EL (cell line): ENCODE measurements around the gene IQSEC3.
"Not testable (repeated sequence)": the region's sequence is repeated elsewhere in the genome, so short reads cannot be mapped to it uniquely, and the experiment has no call there.

ENCODE experiments used
- DNase-seq: peaks from one replicate; pipeline ENCODE4 v3.0.0-alpha.2; 2016

IQSEC3 gene

DNA sequence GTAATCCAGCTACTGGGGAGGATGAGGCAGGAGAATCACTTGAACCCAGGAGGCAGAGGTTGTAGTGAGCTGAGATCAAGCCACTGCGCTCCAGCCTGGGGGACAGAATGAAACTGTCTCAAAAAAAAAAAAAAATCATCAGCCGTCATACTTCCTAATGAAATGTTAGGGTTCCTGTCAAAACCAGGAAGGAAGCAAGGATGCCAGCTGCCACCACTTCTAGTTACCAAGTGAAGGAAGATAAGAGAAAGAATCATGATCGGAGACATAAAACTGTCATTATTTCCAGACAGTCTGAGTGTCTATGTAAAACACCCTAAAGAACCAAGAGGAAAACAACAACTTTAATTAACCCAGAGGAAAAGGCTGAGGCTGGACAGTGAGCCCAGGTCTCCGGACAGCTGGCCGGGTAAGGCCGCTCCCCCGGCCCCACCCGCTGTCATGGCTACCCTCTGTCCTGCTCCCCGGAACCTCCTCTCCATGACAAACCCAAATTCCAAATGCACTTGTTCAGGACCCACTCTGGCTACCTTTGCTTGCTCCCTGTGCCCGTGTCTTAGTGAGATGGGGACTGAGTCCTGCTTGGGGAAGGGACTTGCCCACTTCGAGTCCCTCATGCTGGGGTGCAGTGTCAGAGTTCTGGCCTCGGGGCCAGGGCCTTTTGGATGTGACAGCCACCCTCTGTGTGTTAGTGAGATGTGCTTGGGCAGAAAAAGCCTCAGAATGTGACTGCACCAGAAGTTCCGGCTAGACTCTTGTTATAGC, 118.4 kb downstream of the IQSEC3 start:
- no peak for DNase-seq

DNA sequence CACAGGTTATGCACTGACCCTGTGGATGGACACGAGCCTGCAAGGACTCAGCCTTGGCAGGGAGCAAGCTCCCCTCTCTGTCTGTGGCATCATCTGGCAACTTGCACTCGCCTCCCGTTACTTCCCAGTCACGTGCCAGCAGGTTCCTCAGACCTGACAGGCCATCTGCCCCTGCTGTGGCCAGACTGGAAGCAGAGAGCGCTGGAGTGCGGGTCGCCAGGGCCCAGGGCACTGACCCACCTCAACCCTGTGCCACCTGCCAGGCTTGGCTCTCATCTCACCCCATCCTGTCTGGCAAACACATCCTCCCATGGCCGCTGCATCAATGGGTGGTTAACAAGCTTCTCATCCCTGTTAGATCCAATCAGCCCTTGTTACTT, 119.0 kb downstream of the IQSEC3 start:
- no peak for DNase-seq

DNA sequence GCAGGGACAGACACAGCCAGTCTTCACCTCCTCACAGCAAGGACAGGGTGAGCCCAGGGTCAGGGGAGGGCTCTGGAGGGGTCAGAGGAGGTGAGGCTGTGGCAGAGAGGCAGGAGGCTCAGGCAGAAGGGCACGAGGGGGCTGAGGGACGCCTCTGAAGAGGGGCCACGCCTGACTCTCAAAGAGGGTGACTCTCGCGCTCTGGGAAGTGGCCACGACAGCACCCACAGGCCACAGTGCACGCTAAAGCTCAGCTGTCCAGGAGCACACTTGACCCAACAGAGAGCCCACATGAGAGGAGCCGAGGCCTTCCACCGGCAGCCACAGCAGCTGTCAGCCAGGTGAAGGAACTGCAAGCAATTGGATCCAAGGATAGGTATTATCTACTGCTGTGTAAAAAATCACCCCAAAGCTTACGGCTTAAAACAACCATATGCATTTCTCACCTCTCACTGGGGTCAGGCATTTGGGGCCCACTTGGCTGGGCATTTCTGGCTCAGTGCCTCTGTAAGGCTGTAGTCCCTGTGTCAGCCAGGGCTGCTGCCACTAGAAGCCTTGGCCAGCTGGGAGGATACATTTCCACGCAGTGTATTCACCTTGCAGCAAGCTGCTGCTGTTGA, 119.5 kb downstream of the IQSEC3 start:
- no peak for DNase-seq

DNA sequence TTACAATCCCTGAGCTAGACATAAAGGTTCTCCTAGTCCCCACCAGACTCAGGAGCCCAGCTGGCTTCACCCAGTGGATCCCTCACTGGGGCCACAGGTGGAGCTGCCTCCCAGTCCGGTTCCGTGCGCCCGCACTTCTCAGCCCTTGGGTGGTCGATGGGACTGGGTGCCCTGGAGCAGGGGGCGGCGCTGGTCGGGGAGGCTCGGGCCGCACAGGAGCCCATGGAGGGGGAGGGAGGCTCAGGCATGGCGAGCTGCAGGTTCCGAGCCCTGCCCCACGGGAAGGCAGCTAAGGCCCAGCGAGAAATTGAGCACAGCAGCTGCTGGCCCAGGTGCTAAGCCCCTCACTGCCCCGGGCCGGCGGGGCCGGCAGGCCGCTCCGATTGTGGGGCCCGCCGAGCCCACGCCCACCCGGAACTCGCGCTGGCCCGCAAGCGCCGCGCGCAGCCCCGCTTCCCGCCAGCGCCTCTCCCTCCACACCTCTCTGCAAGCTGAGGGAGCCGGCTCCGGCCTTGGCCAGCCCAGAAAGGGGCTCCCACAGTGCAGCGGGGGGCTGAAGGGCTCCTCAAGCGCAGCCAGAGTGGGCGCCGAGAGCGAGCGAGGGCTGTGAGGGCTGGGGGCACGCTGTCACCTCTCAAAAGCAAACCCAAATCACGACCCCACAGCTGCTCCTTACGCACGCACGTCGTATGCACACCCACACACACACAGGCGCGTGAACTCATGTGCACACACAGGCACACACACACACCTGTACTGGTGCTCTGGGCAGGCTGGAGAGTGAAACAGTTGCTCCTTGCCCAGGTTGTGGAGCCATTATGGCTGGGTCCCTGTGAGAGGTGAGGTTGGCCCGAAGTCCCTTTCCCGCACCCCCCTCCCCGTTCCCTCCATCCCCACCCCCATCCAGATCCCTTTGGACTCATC, 121.7 kb downstream of the IQSEC3 start:
- not testable (repeated sequence) for DNase-seq

DNA sequence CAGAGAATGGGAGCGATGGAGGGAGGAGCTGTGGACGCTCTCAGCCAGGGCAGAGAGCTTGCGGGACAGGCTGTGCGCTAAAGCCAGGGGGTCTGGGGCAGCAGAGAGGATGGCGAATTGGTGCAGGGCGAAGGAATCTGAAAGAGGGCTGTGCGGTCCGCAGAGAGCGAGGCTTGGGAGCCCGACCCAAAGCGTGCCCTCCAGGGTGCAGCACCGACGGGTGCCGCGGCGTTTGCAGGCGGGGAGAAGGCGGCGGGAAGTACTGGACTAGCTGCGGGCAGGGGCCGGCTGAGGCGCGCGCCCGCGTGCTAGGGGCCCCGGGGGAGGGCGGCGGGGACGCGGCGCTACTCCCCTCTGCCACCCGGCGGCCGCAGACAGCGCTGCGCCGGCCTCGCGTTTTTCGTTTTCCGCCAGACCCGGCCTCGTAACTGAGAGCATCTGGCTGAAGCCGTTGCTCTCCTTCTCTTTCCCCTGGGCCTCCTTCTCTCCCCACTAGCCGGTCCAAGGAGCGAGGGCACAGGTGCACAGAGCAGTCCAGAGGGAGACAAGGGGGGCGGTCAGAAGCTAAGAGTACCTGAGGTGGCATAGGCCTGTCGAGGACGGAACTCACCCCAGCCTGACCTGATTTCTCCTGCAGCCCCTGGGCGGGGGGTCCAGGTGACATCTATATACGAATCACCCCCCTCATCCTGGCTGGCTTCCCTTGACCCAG, 122.5 kb downstream of the IQSEC3 start:
- peak; percentile 64 for DNase-seq

DNA sequence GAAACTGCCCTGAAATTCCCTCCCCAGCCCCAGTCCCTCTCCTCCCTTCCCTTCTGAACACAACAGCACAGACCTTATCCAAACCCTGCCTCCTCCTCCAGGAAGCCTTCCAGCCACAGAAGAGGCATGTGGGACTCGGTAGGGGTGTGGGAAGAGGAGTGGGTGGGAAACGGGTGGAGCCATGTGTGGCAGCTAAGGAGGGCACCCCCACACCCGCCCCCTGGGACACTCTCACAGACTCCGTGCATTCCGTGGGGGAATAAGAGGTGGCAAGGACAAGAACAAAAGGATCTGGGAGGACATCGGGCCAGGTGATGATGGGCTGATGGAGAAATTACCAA, 123.0 kb downstream of the IQSEC3 start:
- DNase-seq: no peak

DNA sequence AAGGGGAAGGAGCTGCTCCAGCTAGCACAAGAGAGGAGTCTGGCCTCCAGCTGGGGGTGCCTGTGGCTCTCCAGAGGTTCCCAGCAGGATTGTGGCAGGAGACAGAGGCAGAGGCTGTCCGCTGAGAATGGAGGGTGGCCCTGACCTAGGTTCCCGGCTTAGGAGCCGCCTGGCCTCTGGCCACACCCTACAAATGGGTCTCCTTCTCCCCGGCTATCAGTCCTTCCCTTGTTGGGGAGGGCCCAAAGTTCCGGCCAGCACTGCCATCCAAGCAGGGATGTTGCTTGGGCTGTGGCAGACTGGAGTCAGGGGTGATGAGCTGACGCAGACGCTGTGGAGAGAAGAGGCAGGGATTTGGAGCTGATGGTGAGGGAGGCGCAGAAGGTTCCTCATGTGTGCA, 124.3 kb downstream of the IQSEC3 start:
- DNase-seq: no peak

DNA sequence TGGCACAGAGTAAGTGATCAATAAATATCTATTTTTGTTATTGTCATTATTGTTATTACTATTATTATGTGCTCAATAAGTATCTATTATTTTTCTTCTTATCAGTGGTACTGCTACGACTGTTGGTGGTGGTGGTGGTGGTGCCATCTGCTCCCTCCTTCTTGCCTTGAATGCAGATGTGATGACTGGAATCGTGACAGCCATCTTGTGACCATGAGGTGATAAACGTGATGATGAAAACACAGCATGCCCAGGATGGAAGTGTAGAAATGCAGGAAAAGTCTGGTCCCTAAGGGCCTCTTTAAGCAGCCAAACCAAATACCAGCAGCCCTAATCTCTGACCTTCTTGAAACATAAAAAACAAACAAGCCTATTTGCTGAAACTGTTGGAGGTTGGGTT, 125.0 kb downstream of the IQSEC3 start:
- no peak for DNase-seq

DNA sequence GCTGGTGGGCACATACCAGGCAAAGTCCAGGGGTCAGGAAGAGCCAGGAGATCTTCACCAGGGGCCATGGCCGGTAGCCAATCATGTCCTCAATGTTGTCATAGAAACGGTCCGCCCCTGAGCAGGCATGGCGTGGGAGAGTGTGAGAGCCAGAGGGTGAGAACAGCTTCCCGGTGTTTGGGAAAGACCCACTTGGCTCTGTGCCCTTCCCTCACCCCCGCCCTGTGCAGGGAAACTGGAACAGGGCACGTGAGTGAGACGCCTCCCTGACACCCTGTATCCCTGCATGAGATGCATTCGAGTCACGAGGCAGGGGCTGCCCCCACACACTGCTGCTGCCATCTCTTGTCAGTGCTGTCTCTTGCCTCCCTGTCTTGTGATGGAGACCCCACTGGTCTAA, 126.7 kb downstream of the IQSEC3 start:
- DNase-seq: no peak

DNA sequence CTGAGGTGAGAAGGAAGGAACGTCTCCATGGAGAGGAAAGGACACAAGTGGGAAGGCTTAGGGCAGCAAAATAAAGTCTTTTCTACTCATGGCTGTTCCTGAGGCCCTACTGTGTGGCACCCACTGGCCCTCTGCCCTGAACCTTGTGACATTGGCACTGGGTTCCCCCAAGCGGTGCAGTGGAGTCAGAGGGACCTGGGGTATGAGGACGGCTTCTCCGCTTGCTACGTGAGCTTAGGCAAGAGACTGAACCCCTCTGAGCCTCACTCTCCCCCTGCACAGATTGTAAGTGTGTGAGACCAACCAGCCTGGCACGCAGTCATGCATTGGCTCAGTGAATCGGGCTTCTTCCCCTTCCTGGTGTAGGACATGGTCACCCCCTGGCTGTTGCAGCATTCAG, 127.7 kb downstream of the IQSEC3 start:
- no peak for DNase-seq

DNA sequence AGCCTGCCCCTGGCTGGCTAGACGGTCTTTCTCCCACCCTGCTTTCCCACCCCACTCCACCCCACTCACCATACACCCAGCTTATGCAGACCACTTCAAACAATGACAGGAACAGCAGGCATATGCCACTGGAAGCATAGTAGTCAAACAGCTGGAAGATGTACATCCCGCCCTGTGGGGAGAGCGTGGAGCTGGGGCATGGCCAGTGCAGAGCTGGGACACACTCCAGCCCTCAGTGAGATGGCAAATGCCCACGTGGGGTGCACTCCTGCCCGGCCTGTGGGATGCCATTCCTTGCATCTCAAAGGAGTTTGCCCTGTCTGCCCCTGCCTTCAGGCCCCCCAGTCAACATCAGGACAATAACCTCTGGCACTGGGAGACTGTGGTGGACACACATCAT, 128.6 kb downstream of the IQSEC3 start:
- no peak for DNase-seq

DNA sequence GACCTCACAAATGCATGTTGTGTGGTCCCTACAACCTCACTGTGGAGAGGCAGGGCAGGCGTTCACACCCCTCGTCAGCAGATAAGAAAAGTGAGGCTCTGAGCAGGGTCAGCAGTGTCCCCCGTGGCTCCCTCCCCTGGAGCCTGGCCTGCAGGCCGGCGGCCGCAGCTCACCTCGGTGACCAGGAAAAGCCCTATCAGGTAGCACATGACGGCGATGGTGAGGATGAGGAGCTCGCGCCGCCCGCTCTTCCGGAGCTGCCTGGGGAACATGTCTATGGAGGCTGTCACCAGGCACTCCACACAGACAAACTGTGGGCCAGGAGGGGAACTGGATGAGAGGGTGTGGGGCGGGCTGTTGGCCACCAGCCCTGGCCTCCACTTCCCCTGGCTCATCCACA, 129.4 kb downstream of the IQSEC3 start:
- no peak for DNase-seq

DNA sequence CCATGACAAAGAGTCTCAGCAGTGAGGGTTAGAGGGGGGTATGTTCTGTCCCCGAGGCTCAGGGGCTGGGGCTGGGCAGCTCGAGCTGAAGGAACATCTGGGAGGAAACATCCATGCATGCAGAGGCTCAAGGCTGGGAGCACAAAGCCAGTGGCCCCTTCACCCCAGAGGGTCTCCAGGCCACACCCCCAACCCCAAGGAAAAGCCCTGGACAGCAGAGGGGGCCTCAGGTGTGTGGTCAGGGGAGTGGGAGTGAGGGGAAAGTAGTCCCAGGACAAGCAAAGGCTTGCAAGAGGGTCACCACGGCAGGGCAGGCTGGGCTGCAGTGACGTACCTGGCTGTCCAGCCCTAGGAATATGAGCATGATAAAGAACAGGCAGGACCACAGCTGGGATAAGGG, 129.9 kb downstream of the IQSEC3 start:
- no peak for DNase-seq

DNA sequence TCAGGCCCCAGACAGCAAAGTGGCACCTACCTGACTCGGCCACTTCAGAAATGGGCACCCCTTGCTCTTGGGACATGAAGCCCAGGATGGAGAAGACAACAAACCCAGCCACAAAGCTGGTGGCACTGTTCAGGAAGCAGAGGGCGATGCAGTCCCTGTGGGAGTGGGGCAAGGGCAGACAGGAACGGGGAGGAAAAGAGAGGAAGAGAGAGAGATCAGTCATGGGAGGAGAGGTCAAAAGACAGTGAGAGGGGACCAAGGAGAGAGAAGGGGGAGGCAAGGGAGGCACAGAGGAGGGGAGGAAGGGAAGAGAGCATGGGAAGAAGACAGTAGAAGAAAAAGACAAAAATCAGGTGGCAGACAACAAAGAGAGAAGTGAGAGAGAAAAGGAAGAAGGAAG, 130.8 kb downstream of the IQSEC3 start:
- DNase-seq: no peak

DNA sequence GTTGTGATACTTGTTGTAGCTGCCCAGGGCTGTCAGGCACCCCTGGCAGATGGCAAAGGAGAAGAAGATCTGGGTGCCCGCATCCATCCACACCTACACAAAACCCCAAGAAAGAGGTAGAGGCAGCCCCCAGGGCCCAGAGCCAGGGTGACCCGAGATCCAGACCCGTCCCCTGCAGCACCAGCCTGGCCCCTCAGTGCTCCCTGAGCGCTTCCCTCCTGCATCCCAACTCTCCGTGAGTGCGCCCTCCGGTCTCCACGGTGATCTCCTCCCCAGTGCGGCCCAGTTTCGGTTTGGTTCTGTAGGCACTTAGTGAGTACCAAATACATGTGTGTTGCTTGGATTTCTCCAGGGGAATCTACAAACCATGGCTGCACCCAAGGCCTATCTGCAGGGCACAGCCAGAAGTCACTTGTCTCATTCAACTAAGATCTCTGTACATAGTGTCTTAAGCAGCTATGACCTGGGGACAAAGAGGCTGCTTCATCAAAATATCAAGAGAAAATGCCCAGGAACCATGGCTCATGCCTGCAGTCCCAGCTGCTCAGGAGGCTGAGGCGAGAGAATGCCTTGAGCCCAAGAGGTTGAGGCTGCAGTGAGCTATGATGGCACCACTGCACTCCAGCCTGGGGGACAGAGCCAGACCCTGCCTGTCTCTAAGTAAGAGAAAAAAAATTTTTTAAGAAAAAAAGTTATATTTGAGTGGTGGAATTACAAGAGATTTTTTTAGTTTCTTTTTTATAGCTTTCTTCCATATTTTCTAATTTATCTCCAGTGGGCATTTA, 131.5 kb downstream of the IQSEC3 start:
- no peak for DNase-seq

DNA sequence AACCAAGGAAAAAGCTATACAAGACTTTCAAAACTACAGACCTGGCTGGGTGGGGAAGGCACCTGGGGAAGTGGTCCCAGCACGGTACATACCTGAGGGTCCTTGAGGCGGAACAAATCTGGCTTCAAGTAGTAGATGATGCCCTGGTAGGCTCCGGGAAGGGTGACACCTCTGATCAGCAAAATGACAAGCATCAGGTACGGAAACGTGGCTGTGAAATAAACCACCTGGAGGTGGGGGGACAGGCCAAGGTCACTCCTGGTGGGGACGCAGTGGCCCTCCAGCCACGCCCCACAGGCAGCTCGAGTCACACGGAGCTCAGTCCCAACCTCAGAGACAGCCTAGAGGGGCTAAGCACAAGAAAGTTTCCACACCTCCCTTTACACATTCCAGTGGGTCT, 132.1 kb downstream of the IQSEC3 start:
- DNase-seq: no peak

DNA sequence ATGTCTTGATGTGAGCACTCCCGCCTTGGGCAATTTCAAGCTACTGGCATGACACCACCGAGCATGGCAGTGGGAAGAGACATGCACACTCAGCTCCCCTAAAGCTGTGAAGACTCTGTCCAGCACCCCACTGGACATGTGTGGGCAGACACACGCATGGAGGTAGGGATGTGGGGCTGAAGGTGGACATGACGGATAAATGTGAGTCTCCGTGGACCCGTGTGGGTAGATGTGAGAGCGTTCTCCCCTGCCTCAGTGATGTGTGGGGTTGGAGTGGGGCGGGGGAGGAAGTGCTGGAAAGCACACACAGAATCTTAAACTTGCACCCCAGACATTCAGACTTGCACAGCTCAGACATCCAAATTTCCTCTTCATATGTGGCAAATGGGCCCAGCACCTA, 134.8 kb downstream of the IQSEC3 start:
- DNase-seq: no peak

DNA sequence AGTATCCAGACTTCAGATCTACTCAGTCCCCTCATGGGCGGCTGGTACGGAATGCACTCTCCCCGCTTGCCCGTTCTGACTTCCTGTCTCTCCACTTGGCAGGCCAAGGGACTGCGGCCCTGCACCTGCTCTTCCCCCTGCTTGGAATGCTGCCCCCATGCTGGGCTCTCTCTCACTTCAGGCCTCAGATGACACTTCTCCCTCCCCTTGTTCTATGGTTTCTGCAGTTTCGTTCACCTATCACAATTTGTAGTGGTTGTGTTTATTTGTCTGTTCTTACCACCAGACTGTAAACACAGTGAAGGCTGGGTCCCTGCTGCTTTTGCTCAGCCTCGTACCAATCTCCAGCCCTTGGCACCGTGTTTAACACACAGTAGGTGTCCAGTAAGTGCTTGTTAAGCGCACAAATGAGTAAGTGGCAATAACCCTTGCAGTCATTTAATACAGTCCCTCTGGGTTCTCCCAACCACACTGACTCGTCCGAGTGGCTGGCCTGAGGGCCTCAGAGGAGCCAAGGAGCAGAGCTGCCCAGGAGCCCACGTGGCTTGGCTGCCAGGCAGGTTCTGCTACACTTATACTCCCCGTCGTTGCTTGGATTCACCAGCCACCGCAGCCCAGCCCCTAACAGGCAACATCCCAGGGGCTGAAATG, 135.6 kb downstream of the IQSEC3 start:
- DNase-seq: no peak

DNA sequence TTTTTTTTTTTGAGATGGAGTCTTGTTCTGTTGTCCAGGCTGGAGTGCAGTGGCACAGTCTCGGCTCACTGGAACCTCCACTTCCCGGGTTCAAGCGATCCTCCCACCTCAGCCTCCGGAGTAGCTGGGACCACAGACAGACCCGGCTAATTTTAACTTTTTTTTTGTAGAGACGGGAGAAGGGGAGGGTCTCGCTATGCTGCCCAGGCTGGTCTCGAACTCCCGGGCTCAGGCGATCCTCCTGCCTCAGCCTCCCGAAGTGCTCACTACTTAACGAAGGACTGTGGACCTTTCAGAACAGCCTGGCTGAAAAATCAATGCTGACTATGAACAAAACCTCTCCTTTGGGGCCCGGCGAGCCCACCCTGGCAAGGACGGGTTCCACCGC, 136.5 kb downstream of the IQSEC3 start:
- no peak for DNase-seq

DNA sequence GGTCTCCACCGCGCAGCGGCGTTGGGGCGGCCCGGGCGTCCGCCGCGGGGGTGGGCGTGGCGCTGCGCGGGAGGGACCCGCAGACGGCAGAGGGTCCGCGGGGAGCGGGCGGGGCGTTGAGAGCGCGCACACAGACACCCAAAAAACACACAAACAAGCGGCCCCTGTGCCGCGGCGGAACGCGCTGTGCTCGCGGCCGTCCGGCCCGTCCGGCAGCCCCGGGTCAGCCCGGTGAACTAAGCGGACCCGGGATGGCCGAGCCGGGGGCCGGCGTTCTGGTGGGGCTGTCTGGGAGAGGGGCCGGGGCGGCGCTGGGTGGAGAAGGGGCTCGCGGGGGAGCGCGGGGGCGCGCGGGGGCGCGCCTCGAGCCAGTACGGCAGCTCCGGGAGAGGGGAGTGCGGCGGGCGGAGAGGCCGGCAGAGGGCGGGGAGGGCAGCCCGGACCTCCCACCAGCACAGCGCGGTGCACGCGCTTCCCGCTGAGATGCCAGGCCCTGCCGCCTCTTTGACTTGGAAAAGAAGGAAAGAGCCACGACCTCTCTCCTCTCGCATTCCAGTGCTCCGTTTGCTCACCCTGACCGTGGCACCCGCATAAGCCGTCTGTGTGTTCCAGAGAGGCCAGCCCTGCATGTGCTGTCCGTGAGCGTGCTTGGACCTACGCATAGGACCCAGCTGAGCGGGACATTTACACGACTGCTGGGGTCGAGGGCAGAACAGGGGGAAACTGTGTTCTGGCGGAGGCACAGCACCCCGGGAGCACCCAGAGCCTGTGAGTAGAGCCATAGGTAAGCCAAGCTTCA, 137.1 kb downstream of the IQSEC3 start:
- no peak for DNase-seq

DNA sequence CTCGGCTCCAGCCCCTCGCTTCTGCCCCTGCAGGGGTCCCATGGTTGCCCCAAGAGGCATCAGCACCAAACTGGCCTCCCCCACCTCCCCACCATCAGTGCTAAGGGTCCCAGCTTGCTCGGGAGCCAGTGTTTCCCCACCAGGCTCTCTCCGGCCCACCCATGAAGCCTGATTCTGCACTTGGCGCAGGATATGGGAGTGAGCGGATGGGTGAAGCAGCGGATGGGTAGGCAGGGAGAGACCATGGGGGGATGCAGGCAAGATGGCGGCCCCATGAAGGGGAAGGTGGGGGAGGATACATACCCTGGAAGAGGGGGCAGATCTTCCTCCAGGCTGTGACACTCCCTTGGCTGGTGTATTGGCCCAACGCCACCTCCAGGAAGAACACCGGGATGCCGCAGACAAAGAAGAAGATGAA, 137.7 kb downstream of the IQSEC3 start:
- no peak for DNase-seq
